BE2C (cell line): ENCODE measurements around the gene PIGK.

Experiments used
- DNase-seq: peaks from one replicate; pipeline ENCODE4 v3.0.0-alpha.2; 2020
- H3K27me3 ChIP-seq: fragments of 250-450 bp; sonication (Bioruptor Pico); 2 replicates; pipeline ENCODE4 v1.5.1; 2020; ENCODE audit warnings: mild to moderate bottlenecking
- H3K36me3 ChIP-seq: fragments of 250-450 bp; sonication (Bioruptor Pico); 2 replicates; pipeline ENCODE4 v1.5.1; 2020; ENCODE audit warnings: mild to moderate bottlenecking
- H3K4me1 ChIP-seq: fragments of 250-450 bp; sonication (Bioruptor Pico); 2 replicates; pipeline ENCODE4 v1.5.1; 2020
- H3K4me3 ChIP-seq: 2 replicates; pipeline ENCODE4 v1.5.1; 2011; ENCODE audit warnings: low read depth, low read length
- H3K9me3 ChIP-seq: fragments of 250-450 bp; sonication (Bioruptor Pico); 2 replicates; pipeline ENCODE4 v1.5.1; 2020
- CTCF ChIP-seq: IDR thresholded peaks from 2 replicates; pipeline ENCODE4 v1.5.1; 2012; ENCODE audit warnings: mild to moderate bottlenecking, low read depth, low read length

Gene PIGK

GRCh38 chr1:77061162-77061561 is 158.1 kb downstream of the PIGK start:
- TF ChIP-seq CTCF, result no peak
- Histone ChIP-seq H3K9me3 (no peaks in the 10 kb centered on the region), H3K36me3 (no peaks in the 10 kb centered on the region), H3K27me3 (no peaks in the 10 kb centered on the region), H3K4me1 (no peaks in the 10 kb centered on the region), H3K4me3 (no peak overlapping the region)
- no peak for DNase-seq

GRCh38 chr1:77060000-77060399 is 159.2 kb downstream of the PIGK start:
- TF ChIP-seq CTCF, result no peak
- no peak for DNase-seq
- Histone ChIP-seq H3K27me3 (no peaks in the 10 kb centered on the region), H3K36me3 (no peaks in the 10 kb centered on the region), H3K4me1 (no peaks in the 10 kb centered on the region), H3K9me3 (no peaks in the 10 kb centered on the region), H3K4me3 (no peak overlapping the region)

- no peak overlapping the region for H3K4me3 ChIP-seq
- no peak for DNase-seq
- no peaks in the 10 kb centered on the region for H3K27me3 ChIP-seq
- H3K36me3 ChIP-seq, result no peaks in the 10 kb centered on the region
- no peak for TF ChIP-seq CTCF
- H3K4me1 ChIP-seq, result no peaks in the 10 kb centered on the region
- H3K9me3 ChIP-seq, result no peaks in the 10 kb centered on the region
Observed at GRCh38 chr1:77057994-77058585, 161.1 kb downstream of the PIGK start.

GRCh38 chr1:77056525-77056924 is 162.7 kb downstream of the PIGK start:
- Histone ChIP-seq H3K36me3 (no peaks in the 10 kb centered on the region), H3K4me3 (no peak overlapping the region), H3K27me3 (no peaks in the 10 kb centered on the region), H3K4me1 (no peaks in the 10 kb centered on the region), H3K9me3 (no peaks in the 10 kb centered on the region)
- no peak for TF ChIP-seq CTCF
- DNase-seq, result no peak

GRCh38 chr1:77051425-77051824 is 167.8 kb downstream of the PIGK start:
- DNase-seq, result no peak
- no peaks in the 10 kb centered on the region for H3K9me3 ChIP-seq
- peaks cover 9% of the 10 kb centered on the region for H3K4me1 ChIP-seq
- TF ChIP-seq CTCF, result no peak
- no peaks in the 10 kb centered on the region for H3K27me3 ChIP-seq
- H3K36me3 ChIP-seq, result no peaks in the 10 kb centered on the region
- H3K4me3 ChIP-seq, result no peak overlapping the region

GRCh38 chr1:77048615-77049005 is 170.6 kb downstream of the PIGK start:
- no peak for DNase-seq
- Histone ChIP-seq H3K4me3 (no peak overlapping the region), H3K9me3 (no peaks in the 10 kb centered on the region), H3K4me1 (peaks cover 9% of the 10 kb centered on the region), H3K27me3 (no peaks in the 10 kb centered on the region), H3K36me3 (no peaks in the 10 kb centered on the region)
- no peak for TF ChIP-seq CTCF
